GM12892 (cell line): ENCODE data around the gene PMPCA.

Experiments
- DNase-seq: peaks from one replicate; pipeline ENCODE4 v3.0.0; 2011; ENCODE audit not compliant: insufficient read length
- FAIRE-seq: peaks from 2 replicates; lab custom pipeline; 2011; peaks lifted over from hg19 to GRCh38; lab: Jason Lieb, UNC
- POLR2A ChIP-seq: IDR thresholded peaks from 2 replicates; pipeline ENCODE4 v1.6.1; 2011; ENCODE audit warnings: low read depth, low read length, control low read depth
- POLR2AphosphoS5 ChIP-seq: IDR thresholded peaks from 2 replicates; pipeline ENCODE4 v1.6.1; 2011; ENCODE audit warnings: low read depth, low read length, control low read depth
- TAF1 ChIP-seq: IDR thresholded peaks from 2 replicates; pipeline ENCODE4 v1.6.1; 2011; ENCODE audit warnings: low read depth, mild to moderate bottlenecking, control low read depth, low read length, borderline replicate concordance

Gene PMPCA

GRCh38 chr9:136445799-136446198 lies 35.3 kb downstream of the PMPCA start:
- FAIRE-seq (no peak), DNase-seq (no peak)
- no peak for TF ChIP-seq TAF1
- TF ChIP-seq POLR2AphosphoS5, result no peak
- no peak for TF ChIP-seq POLR2A

DNA sequence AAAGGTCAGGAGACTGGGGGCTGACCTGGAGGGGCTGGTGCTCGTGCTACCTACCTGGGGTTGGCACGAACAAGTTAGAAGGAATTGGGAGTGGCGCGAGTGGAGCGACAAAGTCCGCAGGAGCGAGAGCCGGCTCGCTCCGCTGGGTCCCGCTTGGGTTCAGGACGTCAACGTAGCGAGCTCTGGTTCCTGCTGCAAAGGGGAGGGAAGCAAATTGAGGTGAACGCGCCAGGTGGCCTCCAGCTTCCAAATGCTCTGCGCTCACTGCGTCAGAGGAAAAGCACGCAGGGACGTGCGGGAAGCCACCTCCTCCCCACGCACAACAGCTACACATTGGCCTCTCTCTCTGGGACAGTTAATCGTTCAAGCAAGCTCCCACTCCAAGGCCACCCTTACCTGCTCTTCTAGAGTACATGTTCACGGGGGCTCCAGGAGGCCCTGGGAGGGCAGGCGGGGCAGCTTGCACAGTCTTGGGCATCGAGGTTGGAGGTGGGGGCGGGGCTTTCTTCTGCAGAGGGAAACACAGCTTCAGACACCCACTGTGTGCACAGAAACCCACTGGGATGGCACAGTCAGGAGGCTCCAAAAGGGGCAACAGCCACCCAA lies 36.8 kb downstream of the PMPCA start:
- FAIRE-seq (no peak), DNase-seq (no peak)
- TF ChIP-seq TAF1 (no peak), POLR2A (no peak), POLR2AphosphoS5 (no peak)

DNA sequence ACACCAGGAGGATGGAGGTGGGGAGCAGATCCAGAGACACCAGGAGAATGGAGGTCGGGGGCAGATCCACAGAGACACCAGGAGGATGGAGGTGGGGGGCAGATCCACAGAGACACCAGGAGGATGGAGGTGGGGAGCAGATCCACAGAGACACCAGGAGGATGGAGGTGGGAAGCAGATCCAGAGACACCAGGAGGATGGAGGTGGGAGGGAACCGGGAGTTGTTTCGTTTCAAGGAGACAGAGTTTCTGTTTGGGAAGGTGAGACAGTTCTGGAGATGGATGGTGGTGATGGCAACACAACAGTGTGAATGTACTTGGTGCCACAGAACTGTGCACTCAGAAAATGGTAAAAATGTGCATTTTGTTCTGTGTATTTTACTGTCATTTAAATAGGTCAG lies 38.2 kb downstream of the PMPCA start:
- TF ChIP-seq POLR2A (no peak), TAF1 (no peak), POLR2AphosphoS5 (no peak)
- FAIRE-seq (no peak), DNase-seq (no peak)

GRCh38 chr9:136451221-136451877 lies 40.9 kb downstream of the PMPCA start:
- TF ChIP-seq POLR2A, result no peak
- TF ChIP-seq POLR2AphosphoS5, result no peak
- no peak for DNase-seq
- FAIRE-seq, result no peak

GRCh38 chr9:136453326-136453725 lies 42.9 kb downstream of the PMPCA start:
- DNase-seq, result no peak
- no peak for TF ChIP-seq TAF1
- TF ChIP-seq POLR2A, result no peak
- no peak for TF ChIP-seq POLR2AphosphoS5
- no peak for FAIRE-seq

DNA sequence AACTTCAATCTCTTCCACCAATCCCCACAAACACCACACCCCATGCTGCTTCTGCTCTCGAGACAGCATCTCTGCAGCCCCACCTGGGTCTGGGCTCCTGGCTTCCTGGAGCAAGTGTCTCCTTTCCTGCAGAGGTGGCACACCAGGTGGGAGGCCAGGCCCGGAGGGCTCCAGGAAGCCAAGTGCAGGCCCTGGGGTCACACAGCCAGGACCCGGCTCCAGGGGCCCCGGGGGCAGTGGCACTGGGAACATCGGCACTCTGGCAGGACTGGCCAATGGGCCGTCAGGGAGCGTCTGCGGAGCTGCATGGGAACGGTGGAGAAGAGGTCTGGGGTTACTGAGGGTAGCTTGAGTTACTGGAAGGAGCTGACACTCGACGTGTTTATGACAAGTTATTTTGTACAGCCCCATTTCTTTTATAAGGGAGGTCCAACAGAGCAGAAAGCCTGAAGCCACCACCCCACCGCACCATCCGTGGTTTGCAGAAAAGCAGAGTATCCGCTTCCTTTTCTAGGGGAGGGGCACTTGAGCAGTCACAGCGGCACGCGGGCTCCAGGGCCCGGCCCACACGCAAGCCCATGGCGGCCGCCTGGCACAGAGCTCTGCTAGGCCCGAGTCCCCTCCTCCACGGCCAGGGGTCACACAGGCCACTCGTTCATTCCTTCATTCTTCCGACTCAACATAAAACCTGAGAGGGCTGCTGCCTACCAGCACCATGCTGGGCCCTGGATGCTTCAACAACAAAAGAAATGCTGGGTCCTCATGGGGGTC lies 43.8 kb downstream of the PMPCA start:
- FAIRE-seq (no peak), DNase-seq (no peak)
- TF ChIP-seq POLR2A (no peak), POLR2AphosphoS5 (no peak), TAF1 (no peak)

- no peak for DNase-seq
- TF ChIP-seq POLR2A, result no peak; the same call in 1 of the 2 replicates
- TF ChIP-seq POLR2AphosphoS5, result no peak
- TF ChIP-seq TAF1, result no peak
- FAIRE-seq, result no peak
Observed at GRCh38 chr9:136455043-136456002, 44.9 kb downstream of the PMPCA start.

GRCh38 chr9:136456258-136456657 lies 45.8 kb downstream of the PMPCA start:
- TF ChIP-seq POLR2AphosphoS5, result no peak
- TF ChIP-seq POLR2A, result no peak
- TF ChIP-seq TAF1, result no peak
- DNase-seq (no peak), FAIRE-seq (no peak)

GRCh38 chr9:136457326-136457725 lies 46.9 kb downstream of the PMPCA start:
- DNase-seq, result no peak
- TF ChIP-seq TAF1, result no peak
- no peak for TF ChIP-seq POLR2A
- no peak for TF ChIP-seq POLR2AphosphoS5
- no peak for FAIRE-seq

- no peak for TF ChIP-seq TAF1
- no peak for TF ChIP-seq POLR2A
- TF ChIP-seq POLR2AphosphoS5, result no peak
- DNase-seq, result no peak
- no peak for FAIRE-seq
Observed at GRCh38 chr9:136459425-136459824, 49.0 kb downstream of the PMPCA start.
